ENCODE results near the gene TRIO.

- TF ChIP-seq CTCF (IDR thresholded peaks at IDR 0.05): no peak
- no peak for TF ChIP-seq POLR2A (IDR thresholded peaks at IDR 0.05)
These were observed 283.4 kb downstream of the TRIO start for GRCh38 chr5:14426521-14426920.
